KMS-11 (cell line): ENCODE data around the gene SCAMP3.
"Not testable (repeated sequence)": the region's sequence is repeated elsewhere in the genome, so short reads cannot be mapped to it uniquely, and the experiment has no call there.

ENCODE experiments used
- H2AFZ ChIP-seq: fragments of 200-600 bp; sonication (generic); 2 replicates; pipeline ENCODE4 v1.6.1; 2016; ENCODE audit warnings: antibody characterized with exemption, mixed run types, low read depth
- H3K27ac ChIP-seq: fragments of 200-600 bp; sonication (generic); 2 replicates; pipeline ENCODE4 v1.6.1; 2016; ENCODE audit warnings: mild to moderate bottlenecking, mixed run types
- H3K27me3 ChIP-seq: fragments of 200-600 bp; sonication (generic); 2 replicates; pipeline ENCODE4 v1.6.1; 2017; ENCODE audit warnings: mild to moderate bottlenecking, low read depth, mixed run types, moderate library complexity; ENCODE audit not compliant: insufficient read depth
- H3K36me3 ChIP-seq: fragments of 200-600 bp; sonication (generic); 2 replicates; pipeline ENCODE4 v1.6.1; 2017; ENCODE audit warnings: mild to moderate bottlenecking, mixed run types; ENCODE audit not compliant: insufficient read depth
- H3K4me1 ChIP-seq: fragments of 200-600 bp; sonication (generic); 2 replicates; pipeline ENCODE4 v1.6.1; 2016; ENCODE audit warnings: mild to moderate bottlenecking, low read depth, mixed run types; ENCODE audit not compliant: poor library complexity, severe bottlenecking
- H3K4me2 ChIP-seq: fragments of 200-600 bp; sonication (generic); 2 replicates; pipeline ENCODE4 v1.7.0; 2016; ENCODE audit warnings: mild to moderate bottlenecking, mixed run types
- H3K4me3 ChIP-seq: fragments of 200-600 bp; sonication (generic); IDR thresholded peaks from 2 replicates; pipeline ENCODE4 v1.6.1; 2017; ENCODE audit warnings: low read depth, low read length, mixed read lengths; ENCODE audit not compliant: insufficient read depth
- H3K79me2 ChIP-seq: fragments of 200-600 bp; sonication (generic); 2 replicates; pipeline ENCODE4 v1.6.1; 2016; ENCODE audit warnings: low read depth, mixed run types; ENCODE audit not compliant: insufficient read depth
- H3K9ac ChIP-seq: fragments of 200-600 bp; sonication (generic); 2 replicates; pipeline ENCODE4 v1.6.1; 2016; ENCODE audit warnings: mild to moderate bottlenecking, mixed run types
- H4K20me1 ChIP-seq: fragments of 200-600 bp; sonication (generic); 2 replicates; pipeline ENCODE4 v1.6.1; 2016; ENCODE audit warnings: mild to moderate bottlenecking, mixed run types; ENCODE audit not compliant: insufficient read depth
- TF ChIP-seq, protein P1 (sequence below): fragments of 200-600 bp; sonication (generic); conservative IDR thresholded peaks from 2 replicates; pipeline ENCODE4 v1.6.1; 2017; ENCODE audit warnings: low read depth, mild to moderate bottlenecking, antibody characterized with exemption, low read length, moderate library complexity, mixed read lengths

SCAMP3 gene

DNA sequence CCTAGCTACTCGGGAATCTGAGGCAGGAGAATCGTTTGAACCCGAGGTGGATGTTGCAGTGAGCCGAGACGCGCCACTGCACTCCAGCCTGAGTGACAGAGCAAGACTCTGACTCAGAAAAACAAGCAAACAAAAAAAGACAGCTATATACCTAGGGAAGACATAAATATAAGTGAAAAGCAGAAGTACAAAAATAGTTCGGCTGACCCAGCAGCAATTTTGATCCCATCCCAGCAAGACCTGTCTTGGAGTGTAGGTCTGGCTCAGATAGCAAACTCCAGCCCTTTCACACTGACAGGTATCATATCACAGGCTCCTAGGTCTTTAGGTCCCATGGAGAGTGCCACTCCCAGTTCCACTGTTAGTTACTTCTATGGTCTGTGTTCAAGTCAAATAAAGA lies 39.1 kb downstream of the SCAMP3 start:
- no peak overlapping the region for H2AFZ ChIP-seq
- no peak overlapping the region for H3K9ac ChIP-seq
- peaks cover 19% of the 10 kb centered on the region for H3K79me2 ChIP-seq
- H3K4me1 ChIP-seq, result peaks cover 25% of the 10 kb centered on the region
- H3K36me3 ChIP-seq, result no peaks in the 10 kb centered on the region
- H3K4me3 ChIP-seq, result no peak overlapping the region
- H3K4me2 ChIP-seq, result no peak overlapping the region
- TF ChIP-seq, protein P1, sequence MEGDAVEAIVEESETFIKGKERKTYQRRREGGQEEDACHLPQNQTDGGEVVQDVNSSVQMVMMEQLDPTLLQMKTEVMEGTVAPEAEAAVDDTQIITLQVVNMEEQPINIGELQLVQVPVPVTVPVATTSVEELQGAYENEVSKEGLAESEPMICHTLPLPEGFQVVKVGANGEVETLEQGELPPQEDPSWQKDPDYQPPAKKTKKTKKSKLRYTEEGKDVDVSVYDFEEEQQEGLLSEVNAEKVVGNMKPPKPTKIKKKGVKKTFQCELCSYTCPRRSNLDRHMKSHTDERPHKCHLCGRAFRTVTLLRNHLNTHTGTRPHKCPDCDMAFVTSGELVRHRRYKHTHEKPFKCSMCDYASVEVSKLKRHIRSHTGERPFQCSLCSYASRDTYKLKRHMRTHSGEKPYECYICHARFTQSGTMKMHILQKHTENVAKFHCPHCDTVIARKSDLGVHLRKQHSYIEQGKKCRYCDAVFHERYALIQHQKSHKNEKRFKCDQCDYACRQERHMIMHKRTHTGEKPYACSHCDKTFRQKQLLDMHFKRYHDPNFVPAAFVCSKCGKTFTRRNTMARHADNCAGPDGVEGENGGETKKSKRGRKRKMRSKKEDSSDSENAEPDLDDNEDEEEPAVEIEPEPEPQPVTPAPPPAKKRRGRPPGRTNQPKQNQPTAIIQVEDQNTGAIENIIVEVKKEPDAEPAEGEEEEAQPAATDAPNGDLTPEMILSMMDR, result no peak
- H3K27me3 ChIP-seq, result no peaks in the 10 kb centered on the region
- no peak overlapping the region for H3K27ac ChIP-seq
- H4K20me1 ChIP-seq, result no peaks in the 10 kb centered on the region

DNA sequence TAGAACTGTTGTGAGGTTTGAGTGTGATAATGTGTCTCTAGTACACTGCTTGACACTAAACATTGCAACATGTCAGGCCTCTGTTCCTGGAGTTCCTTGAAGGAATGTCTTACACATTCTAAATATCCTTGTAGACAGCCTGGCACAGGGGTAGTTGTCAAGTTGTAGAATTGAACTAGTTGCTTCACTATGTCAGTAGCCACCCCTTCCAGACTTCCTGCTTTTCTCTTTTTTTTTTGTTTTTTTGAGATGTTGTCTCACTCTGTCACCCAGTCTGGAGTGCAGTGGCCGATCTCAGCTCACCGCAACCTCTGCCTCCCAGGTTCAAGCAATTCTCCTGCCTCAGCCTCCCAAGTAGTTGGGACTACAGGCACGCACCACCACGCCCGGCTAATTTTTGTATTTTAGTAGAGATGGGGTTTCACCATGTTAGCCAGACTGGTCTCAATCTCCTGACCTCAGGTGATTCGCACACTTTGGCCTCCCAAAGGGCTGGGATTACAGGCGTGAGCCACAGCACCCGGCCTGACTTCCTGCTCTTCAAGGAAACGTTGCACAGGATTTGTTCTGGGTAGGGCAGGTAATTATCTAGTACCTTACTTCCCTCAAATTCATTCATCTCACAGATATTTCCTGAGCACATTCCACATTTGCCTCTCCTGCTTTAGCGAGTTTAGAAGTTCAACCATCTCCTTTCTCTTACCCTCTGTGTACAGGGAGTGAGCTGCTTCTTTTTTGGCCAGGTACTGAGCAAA lies 41.8 kb downstream of the SCAMP3 start:
- not testable (repeated sequence) for H2AFZ ChIP-seq

DNA sequence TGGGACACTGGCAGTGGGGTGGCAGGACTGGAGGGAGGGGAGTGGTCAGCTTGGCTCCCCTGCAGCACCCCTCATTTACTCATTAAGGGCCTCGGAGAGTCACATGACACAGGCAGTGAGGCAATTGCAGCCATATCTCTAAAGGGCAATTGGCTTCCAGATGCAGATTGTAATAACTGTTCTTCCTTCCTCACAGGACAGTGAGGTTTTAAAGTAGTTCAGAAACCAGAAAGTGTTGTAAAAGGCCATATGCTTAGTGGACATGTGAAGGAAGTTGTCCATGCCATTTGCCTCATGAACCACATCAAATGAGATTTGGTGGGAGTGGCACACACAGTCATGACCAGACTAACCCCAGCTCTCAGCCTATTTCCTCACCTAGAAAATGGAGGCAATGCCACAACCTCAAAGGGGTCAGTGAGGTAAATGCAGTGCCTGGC lies 42.5 kb downstream of the SCAMP3 start:
- no peak overlapping the region for H2AFZ ChIP-seq
- H3K36me3 ChIP-seq, result no peaks in the 10 kb centered on the region
- no peaks in the 10 kb centered on the region for H3K27me3 ChIP-seq
- H3K4me2 ChIP-seq, result no peak overlapping the region
- H3K9ac ChIP-seq, result no peak overlapping the region
- TF ChIP-seq, protein P1, result no peak
- no peak overlapping the region for H3K27ac ChIP-seq
- H3K4me1 ChIP-seq, result peaks cover 10% of the 10 kb centered on the region
- no peaks in the 10 kb centered on the region for H4K20me1 ChIP-seq
- H3K4me3 ChIP-seq, result no peak overlapping the region
- H3K79me2 ChIP-seq, result no peaks in the 10 kb centered on the region

More for the DNA sequence above, 41.8 kb downstream of the SCAMP3 start:
- H3K4me3 ChIP-seq, H3K4me2 ChIP-seq, H3K36me3 ChIP-seq, H3K27me3 ChIP-seq, H4K20me1 ChIP-seq, H3K79me2 ChIP-seq, H3K27ac ChIP-seq, H3K9ac ChIP-seq: not testable (repeated sequence)
- H3K4me1 ChIP-seq, result peaks cover 11% of the 10 kb centered on the region

DNA sequence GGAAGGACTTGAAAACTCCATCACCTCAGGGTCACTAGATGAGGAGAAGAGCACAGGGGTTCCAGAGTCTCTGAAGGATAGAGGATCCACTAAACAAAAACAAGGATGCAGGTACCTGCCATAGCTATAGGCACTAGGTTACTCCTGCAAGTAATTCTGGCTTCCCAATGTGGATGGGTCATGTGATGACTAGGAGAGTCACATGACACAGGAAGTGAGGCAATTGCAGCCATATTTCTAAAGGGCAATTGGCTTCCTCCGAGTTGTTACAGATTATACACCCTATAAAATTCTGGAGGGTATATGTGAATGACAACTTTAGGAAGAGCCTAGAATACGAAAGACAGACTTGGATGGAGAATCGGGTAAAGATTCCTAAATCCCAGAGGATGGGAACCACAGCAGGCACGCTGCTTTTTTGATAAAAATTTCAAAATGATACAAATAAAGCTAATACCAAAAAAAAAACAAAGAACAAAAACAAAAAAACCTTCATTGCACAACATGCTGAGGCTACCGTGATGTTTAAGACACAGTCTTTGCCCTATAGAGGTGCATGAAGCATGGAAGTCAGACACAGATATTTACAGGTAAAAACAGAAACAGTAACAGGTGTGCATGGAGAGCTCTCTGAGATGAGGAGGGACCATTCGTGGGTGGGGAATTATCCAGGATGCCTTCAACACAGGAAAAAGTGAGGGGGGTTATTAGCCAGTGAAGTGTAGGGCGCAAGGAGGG lies 43.1 kb downstream of the SCAMP3 start:
- no peak overlapping the region for H3K27ac ChIP-seq
- H3K4me3 ChIP-seq, result no peak overlapping the region
- no peaks in the 10 kb centered on the region for H3K79me2 ChIP-seq
- no peak overlapping the region for H3K4me2 ChIP-seq
- peaks cover 10% of the 10 kb centered on the region for H3K4me1 ChIP-seq
- no peak overlapping the region for H3K9ac ChIP-seq
- H4K20me1 ChIP-seq, result no peaks in the 10 kb centered on the region
- H3K27me3 ChIP-seq, result no peaks in the 10 kb centered on the region
- H3K36me3 ChIP-seq, result no peaks in the 10 kb centered on the region
- TF ChIP-seq, protein P1, result no peak
- H2AFZ ChIP-seq, result no peak overlapping the region

DNA sequence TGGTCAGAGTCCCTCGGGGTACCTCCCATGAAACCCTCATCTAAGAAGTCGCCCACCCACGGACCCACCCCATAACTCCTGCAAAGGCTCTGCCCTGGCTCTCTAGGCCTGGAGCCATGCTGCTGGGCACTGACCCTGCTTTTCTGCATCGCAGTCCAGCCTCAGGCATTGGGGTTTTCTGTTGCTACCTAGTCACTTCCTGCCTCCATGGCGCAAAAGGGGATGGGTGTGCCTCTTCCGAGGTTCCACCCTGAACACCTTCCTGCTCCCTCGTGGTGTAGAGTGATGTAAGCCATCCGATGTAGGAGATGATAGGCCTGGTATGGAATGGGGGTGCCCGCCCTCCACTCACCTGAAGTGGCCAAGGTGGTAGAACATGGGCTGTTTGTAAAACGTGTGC lies 47.5 kb downstream of the SCAMP3 start:
- H3K79me2 ChIP-seq, H3K27ac ChIP-seq, H3K9ac ChIP-seq, H3K36me3 ChIP-seq, H3K4me2 ChIP-seq, H3K27me3 ChIP-seq, H3K4me1 ChIP-seq, H2AFZ ChIP-seq, H3K4me3 ChIP-seq, H4K20me1 ChIP-seq: not testable (repeated sequence)

DNA sequence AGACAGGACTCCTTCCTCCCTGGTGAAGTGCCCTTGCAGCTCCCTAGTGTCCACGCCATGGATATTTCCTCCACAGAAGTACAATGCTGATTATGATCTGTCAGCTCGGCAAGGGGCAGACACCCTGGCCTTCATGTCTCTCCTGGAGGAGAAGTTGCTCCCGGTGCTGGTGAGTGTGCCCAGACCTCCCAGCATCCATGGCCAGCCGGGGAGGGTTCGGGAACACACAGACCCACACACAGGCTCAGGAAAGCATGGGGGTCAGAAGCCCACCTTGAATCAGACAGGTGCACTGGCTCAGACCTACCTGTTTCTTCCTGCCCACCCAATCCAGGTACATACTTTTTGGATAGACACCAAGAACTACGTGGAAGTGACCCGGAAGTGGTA lies 50.1 kb downstream of the SCAMP3 start:
- peaks cover 22% of the 10 kb centered on the region for H3K4me1 ChIP-seq
- H3K36me3 ChIP-seq, H3K27ac ChIP-seq, H3K9ac ChIP-seq, H4K20me1 ChIP-seq, H3K4me2 ChIP-seq, H3K79me2 ChIP-seq, H3K4me3 ChIP-seq, H3K27me3 ChIP-seq, H2AFZ ChIP-seq: not testable (repeated sequence)

DNA sequence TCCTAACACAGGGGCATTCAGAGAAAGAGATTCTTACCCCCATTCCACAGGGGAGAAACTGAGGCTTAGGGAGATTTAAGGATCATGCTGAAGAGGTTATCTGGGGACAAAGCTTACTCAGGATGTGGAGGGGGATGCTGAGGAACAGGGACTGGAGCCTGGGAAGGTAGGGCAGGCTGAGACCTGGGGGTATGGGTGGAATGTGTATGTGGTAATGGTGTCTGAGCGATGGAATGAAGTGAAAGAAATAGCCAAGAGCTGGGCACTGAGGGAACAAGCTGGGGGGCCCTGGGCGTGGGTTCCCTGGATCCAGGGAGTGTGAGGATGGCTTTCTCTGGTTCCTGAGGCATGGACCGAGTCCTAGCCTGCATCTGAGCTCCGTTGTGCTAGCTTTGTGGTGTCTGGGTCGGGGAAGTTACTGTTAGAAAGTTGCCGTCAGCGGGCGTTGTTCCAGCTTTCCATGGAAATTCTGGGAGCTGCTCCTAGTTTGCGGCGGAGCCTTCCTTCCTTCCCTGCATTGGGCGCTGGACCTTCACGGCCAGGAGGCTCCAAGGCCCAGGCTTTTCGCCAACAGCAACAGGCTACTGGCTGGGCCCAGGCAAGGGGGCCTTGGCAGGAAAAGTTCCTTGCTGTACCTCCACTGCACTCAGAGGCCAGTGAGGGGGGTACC lies 50.6 kb downstream of the SCAMP3 start:
- H3K79me2 ChIP-seq, H3K4me3 ChIP-seq, H2AFZ ChIP-seq, H3K4me2 ChIP-seq, H3K27me3 ChIP-seq, H4K20me1 ChIP-seq, H3K9ac ChIP-seq, H3K36me3 ChIP-seq, H3K27ac ChIP-seq: not testable (repeated sequence)
- H3K4me1 ChIP-seq, result peaks cover 27% of the 10 kb centered on the region
